HCT116 (cell line): Measurements from ENCODE around the gene DOCK2. TPM values are rescaled to one million over a fixed set of nuclear protein-coding genes. Genes with fewer than 3 reads are reported as not detected.

Experiments
- ATAC-seq: fragments of 200-7000 bp; cut with Tn5 transposase; 2 replicates; pipeline ENCODE4 v1.9.1; 2020; ENCODE audit warnings: mild to moderate bottlenecking, moderate library complexity
- BruUV-seq: library from RNA; stranded (reverse); fragments of 400-500 nt; replicated peaks from 2 replicates; lab custom pipeline; 2021; lab: Mats Ljungman, UMichigan
- CTCF ChIA-PET: fragments of 300-600 bp; sonication (Branson Sonifier 250); formaldehyde crosslinking; loops from one replicate; lab custom pipeline; 2021; ENCODE audit warnings: antibody characterized with exemption; lab: Charles Lee
- POLR2A ChIA-PET: fragments of 300-600, 350-600 bp; sonication (Branson Sonifier 250); formaldehyde crosslinking; loops from one replicate; lab custom pipeline; 2021; ENCODE audit warnings: antibody characterized with exemption; lab: Charles Lee
- RAD21 ChIA-PET, 2 experiments: fragments of 300-600 bp; sonication (Branson Sonifier 250); formaldehyde crosslinking; loops; one replicate each; lab custom pipeline; 2023; ENCODE audit warnings: low total read pairs in 2 of 2; ENCODE audit not compliant: uncharacterized antibody in 2 of 2, unreplicated experiment in 2 of 2, low non-redundant PET in 1 of 2; lab: Charles Lee
- DNase-seq: peaks from one replicate; pipeline ENCODE4 v3.0.0-alpha.2; 2010; ENCODE audit warnings: low read depth, low spot score
- H2AFZ ChIP-seq: fragments of 200-600 bp; shearing (Covaris generic), sonication (generic); 2 replicates; pipeline ENCODE4 v1.6.1; 2017; ENCODE audit warnings: low read depth, mixed run types, mixed read lengths, antibody characterized with exemption, low read length; ENCODE audit not compliant: poor library complexity, severe bottlenecking
- H3K27ac ChIP-seq: 2 replicates; pipeline ENCODE4 v1.5.1; 2012; ENCODE audit warnings: low read depth, low read length
- H3K27me3 ChIP-seq: fragments of 200-600 bp; sonication (generic); 2 replicates; pipeline ENCODE4 v1.6.1; 2016; ENCODE audit warnings: mixed run types, low read length, mixed read lengths; ENCODE audit not compliant: insufficient read depth
- H3K36me3 ChIP-seq, 2 experiments: fragments of 200-500 bp in 1 of 2; fragments of 200-600 bp in 1 of 2; sonication (Bioruptor generic) in 1 of 2; sonication (generic) in 1 of 2; 2 replicates each; pipeline versions ENCODE4 v1.5.1 to v1.6.1; 2014 to 2016; ENCODE audit warnings: low read length in 2 of 2, inconsistent platforms in 1 of 2, mixed read lengths in 1 of 2, mixed run types in 1 of 2; ENCODE audit not compliant: insufficient read depth in 2 of 2, control insufficient read depth in 1 of 2
- H3K4me1 ChIP-seq, 2 experiments: fragments of 200-600 bp in 1 of 2; sonication (generic) in 1 of 2; 2 replicates each; pipeline versions ENCODE4 v1.5.1 to v1.6.1; 2012 to 2017; ENCODE audit warnings: low read length in 2 of 2, inconsistent platforms in 1 of 2, mild to moderate bottlenecking in 1 of 2, mixed read lengths in 1 of 2, mixed run types in 1 of 2, moderate library complexity in 1 of 2; ENCODE audit not compliant: insufficient read depth in 2 of 2, control insufficient read depth in 1 of 2
- H3K4me2 ChIP-seq: fragments of 200-600 bp; sonication (generic); 2 replicates; pipeline ENCODE4 v1.6.1; 2017; ENCODE audit warnings: mixed run types, low read length, mixed read lengths
- H3K4me3 ChIP-seq, 2 experiments: fragments of 200-600 bp in 1 of 2; sonication (generic) in 1 of 2; replicated peaks in 1 of 2; 2 replicates each; pipeline ENCODE4 v1.5.1; 2011 to 2016; ENCODE audit warnings: low read length in 2 of 2, control low read depth in 1 of 2, low read depth in 1 of 2, mild to moderate bottlenecking in 1 of 2, mixed read lengths in 1 of 2, mixed run types in 1 of 2
- H3K79me2 ChIP-seq: fragments of 200-600 bp; sonication (generic); 2 replicates; pipeline ENCODE4 v1.6.1; 2017; ENCODE audit warnings: mild to moderate bottlenecking, mixed run types, low read length, moderate library complexity, mixed read lengths; ENCODE audit not compliant: insufficient read depth
- H3K9ac ChIP-seq: fragments of 200-600 bp; sonication (generic); 2 replicates; pipeline ENCODE4 v1.6.1; 2016; ENCODE audit warnings: low read length, mixed read lengths
- H3K9me2 ChIP-seq: fragments of 200-600 bp; sonication (generic), shearing (Covaris generic); 2 replicates; pipeline ENCODE4 v1.6.1; 2017; ENCODE audit warnings: mixed run types, mild to moderate bottlenecking, moderate library complexity; ENCODE audit not compliant: insufficient read depth
- H3K9me3 ChIP-seq, 2 experiments: fragments of 200-500 bp in 1 of 2; fragments of 200-600 bp in 1 of 2; sonication (Bioruptor generic) in 1 of 2; sonication (generic) in 1 of 2; 2 replicates each; pipeline ENCODE4 v1.6.1; 2014 to 2017; ENCODE audit warnings: low read length in 2 of 2, mixed read lengths in 2 of 2, inconsistent platforms in 1 of 2, low read depth in 1 of 2, mild to moderate bottlenecking in 1 of 2, mixed run types in 1 of 2, moderate library complexity in 1 of 2; ENCODE audit not compliant: control insufficient read depth in 1 of 2, insufficient read depth in 1 of 2
- H4K20me1 ChIP-seq: fragments of 200-600 bp; sonication (generic), shearing (Covaris generic); 2 replicates; pipeline ENCODE4 v1.6.1; 2017; ENCODE audit warnings: mixed run types, mild to moderate bottlenecking, moderate library complexity; ENCODE audit not compliant: insufficient read depth
- CEBPB ChIP-seq: IDR thresholded peaks from 2 replicates; pipeline ENCODE4 v1.6.1; 2012; ENCODE audit warnings: low read depth
- EZH2 ChIP-seq: fragments of 200-600 bp; sonication (generic); IDR thresholded peaks from 2 replicates; pipeline ENCODE4 v1.6.1; 2017; ENCODE audit warnings: antibody characterized with exemption, mixed run types
- POLR2AphosphoS5 ChIP-seq: IDR thresholded peaks from 2 replicates; pipeline ENCODE4 v1.6.1; 2011; ENCODE audit warnings: mild to moderate bottlenecking, low read depth, low read length, moderate library complexity
- SIN3A ChIP-seq: IDR thresholded peaks from 2 replicates; pipeline ENCODE4 v1.6.1; 2012; ENCODE audit warnings: low read depth
- ZFX ChIP-seq: fragments of 450-650 bp; IDR thresholded peaks from 2 replicates; pipeline ENCODE4 v1.6.1; 2017
- intact Hi-C: fragments of 100-400 bp; cut with micrococcal nuclease; formaldehyde crosslinking; loops from 2 replicates; pipeline ENCODE4 v1.10.0; 2022
- total RNA-seq: library from RNA; stranded (reverse); gene quantifications from one replicate; pipeline ENCODE4 v1.2.1, GENCODE V29; 2021; ENCODE audit not compliant: unreplicated experiment
- TF ChIP-seq, protein P1 (sequence below): IDR thresholded peaks from 2 replicates; pipeline ENCODE4 v1.6.1; 2012; ENCODE audit warnings: low read depth

Gene DOCK2
- total RNA-seq, 1 experiment from 2014 or later = 0.89 TPM

DNA sequence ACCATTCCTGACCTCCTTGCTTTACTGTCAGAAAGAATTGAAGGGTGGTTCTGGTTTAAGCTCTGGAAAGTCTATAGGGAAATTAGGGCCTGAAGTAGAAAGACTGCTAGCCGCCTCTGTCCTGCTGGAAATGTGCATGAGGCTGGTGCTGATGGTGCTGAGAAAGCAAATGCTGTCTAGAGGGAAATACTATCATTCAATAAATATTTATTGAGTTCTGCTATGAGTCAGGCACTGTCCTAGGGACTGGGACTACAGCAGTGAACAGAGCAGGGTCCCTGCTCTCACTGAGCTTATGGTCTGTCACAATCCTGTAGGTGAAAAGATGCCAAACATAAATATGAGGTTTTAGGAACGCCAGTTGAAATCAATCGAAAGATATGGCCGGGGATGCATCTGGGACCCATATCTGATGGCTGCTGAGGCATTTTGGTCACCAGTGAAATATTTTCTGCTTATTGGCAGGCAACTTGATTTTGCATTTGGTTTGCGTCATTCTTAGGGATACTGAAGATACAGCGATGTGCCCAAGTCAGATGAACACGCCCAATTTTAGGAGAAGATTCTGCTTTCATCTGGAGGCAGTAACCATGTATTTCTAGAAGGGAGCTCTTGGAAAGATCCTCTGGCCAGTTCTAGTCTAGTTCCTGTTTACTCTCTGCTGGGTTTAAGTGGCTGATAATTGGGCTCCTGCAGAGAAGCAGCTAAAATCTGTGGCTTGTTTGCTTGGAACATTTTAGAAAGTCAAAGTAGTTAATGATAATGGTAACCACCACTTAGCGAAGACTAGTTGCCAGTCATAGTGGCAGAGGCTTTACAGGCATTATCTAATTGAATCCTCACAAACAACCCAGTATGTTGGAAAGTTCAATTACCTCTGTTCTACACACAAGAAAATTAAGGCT lies 269.9 kb downstream of the DOCK2 start (continued):
- TF ChIP-seq, protein P1, sequence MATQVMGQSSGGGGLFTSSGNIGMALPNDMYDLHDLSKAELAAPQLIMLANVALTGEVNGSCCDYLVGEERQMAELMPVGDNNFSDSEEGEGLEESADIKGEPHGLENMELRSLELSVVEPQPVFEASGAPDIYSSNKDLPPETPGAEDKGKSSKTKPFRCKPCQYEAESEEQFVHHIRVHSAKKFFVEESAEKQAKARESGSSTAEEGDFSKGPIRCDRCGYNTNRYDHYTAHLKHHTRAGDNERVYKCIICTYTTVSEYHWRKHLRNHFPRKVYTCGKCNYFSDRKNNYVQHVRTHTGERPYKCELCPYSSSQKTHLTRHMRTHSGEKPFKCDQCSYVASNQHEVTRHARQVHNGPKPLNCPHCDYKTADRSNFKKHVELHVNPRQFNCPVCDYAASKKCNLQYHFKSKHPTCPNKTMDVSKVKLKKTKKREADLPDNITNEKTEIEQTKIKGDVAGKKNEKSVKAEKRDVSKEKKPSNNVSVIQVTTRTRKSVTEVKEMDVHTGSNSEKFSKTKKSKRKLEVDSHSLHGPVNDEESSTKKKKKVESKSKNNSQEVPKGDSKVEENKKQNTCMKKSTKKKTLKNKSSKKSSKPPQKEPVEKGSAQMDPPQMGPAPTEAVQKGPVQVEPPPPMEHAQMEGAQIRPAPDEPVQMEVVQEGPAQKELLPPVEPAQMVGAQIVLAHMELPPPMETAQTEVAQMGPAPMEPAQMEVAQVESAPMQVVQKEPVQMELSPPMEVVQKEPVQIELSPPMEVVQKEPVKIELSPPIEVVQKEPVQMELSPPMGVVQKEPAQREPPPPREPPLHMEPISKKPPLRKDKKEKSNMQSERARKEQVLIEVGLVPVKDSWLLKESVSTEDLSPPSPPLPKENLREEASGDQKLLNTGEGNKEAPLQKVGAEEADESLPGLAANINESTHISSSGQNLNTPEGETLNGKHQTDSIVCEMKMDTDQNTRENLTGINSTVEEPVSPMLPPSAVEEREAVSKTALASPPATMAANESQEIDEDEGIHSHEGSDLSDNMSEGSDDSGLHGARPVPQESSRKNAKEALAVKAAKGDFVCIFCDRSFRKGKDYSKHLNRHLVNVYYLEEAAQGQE = no peak
- TF ChIP-seq POLR2AphosphoS5 = no peak
- TF ChIP-seq, all 23 proteins: peak for 0

DNA sequence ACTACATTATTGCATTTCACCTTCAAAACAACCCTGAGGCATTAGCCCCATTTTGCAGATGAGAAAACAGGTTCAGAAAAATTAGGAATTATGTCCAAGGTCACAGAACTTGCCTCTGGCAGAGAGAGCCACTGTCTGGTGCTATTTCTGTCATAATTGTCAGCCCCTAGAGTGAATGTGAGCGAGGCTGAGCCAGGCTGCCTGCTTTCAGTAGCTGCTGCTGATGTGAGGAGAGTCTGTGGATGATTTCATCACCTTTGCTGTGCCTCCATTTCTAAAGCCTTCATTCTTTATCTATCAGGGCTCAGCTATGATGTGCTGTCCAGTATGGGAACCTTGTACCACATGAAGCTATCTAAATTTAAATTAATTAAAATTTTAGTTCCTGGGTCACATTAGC lies 271.8 kb downstream of the DOCK2 start:
- intact Hi-C loops = no loop called here

More for the DNA sequence above, 271.8 kb downstream of the DOCK2 start:
- DNase-seq = no peak
- Histone ChIP-seq H3K27ac (no peak overlapping the region), H3K9me2 (no peaks in the 10 kb centered on the region), H2AFZ (no peak overlapping the region), H4K20me1 (no peaks in the 10 kb centered on the region), H3K4me3 (no peak overlapping the region), H3K4me1 (no peaks in the 10 kb centered on the region), H3K9ac (no peak overlapping the region), H3K79me2 (no peaks in the 10 kb centered on the region), H3K27me3 (peaks cover 43% of the 10 kb centered on the region), H3K36me3 (no peaks in the 10 kb centered on the region)
- ChIA-PET POLR2A (no interaction called here), RAD21 (no interaction called here), CTCF (no interaction called here)
- ATAC-seq = no peak
- no TSS peak for BruUV-seq
- TF ChIP-seq CEBPB (no peak), EZH2 (no peak), ZFX (no peak), SIN3A (no peak)
- TF ChIP-seq, all 23 proteins: peak for 0
- no peaks in the 10 kb centered on the region for H3K9me3 ChIP-seq
- H3K4me2 ChIP-seq = no peak overlapping the region
